Urinary bladder (tissue), 4 donors: ENCODE measurements around the gene ACADM. TPM values are rescaled to one million over a fixed set of nuclear protein-coding genes. Genes with fewer than 3 reads are reported as not detected.
"Not testable (repeated sequence)": the region's sequence is repeated elsewhere in the genome, so short reads cannot be mapped to it uniquely, and the experiment has no call there.

ENCODE experiments used
- DNase-seq: peaks from one replicate; pipeline ENCODE4 v3.0.0-alpha.2; 2015; ENCODE audit errors: extremely low spot score
- H3K27ac ChIP-seq: one replicate; pipeline ENCODE4 v1.5.1; 2013; ENCODE audit warnings: low read depth, mild to moderate bottlenecking, moderate library complexity
- H3K36me3 ChIP-seq: one replicate; pipeline ENCODE4 v1.6.1; 2013; ENCODE audit warnings: mild to moderate bottlenecking, moderate library complexity; ENCODE audit not compliant: insufficient read depth
- H3K4me1 ChIP-seq: one replicate; pipeline ENCODE4 v1.6.1; 2013; ENCODE audit warnings: mild to moderate bottlenecking, moderate library complexity; ENCODE audit not compliant: insufficient read depth
- H3K4me3 ChIP-seq: one replicate; pipeline ENCODE4 v1.5.1; 2013; ENCODE audit warnings: low read depth, low read length
- WGBS: extraction: QIAGEN DNeasy Blood & Tissue Kit; methylation state at CpG from one replicate; pipeline ENCODE4 v1.1.7; 2013; 5-methylcytosine and 5-hydroxymethylcytosine counted together
- polyA plus RNA-seq: library from polyadenylated mRNA; stranded (reverse); fragments of 200-250 nt; gene quantifications from one replicate; pipeline ENCODE4 v1.2.3, GENCODE V29; 2013
- total RNA-seq: library from RNA; depleted of rRNA; stranded (reverse); fragments of >200 nt; gene quantifications from one replicate; pipeline ENCODE4 v1.2.3, GENCODE V29; 2014
- donor health status: healthy with polysubstance abuse.
- donor health status: healthy.

Gene ACADM
- total and polyA plus RNA-seq, 2 donors, result 36.8 to 90.3 TPM

- Histone ChIP-seq H3K36me3 (peaks cover 1% of the 10 kb centered on the region), H3K27ac (no peak overlapping the region), H3K4me1 (no peaks in the 10 kb centered on the region), H3K4me3 (no peak overlapping the region)
- no peak for DNase-seq
- WGBS, result 79% methylated on average over 1 of the region's 1 CpG
Measured at GRCh38 chr1:75764057-75764655, 39.6 kb downstream of the ACADM start.

DNA sequence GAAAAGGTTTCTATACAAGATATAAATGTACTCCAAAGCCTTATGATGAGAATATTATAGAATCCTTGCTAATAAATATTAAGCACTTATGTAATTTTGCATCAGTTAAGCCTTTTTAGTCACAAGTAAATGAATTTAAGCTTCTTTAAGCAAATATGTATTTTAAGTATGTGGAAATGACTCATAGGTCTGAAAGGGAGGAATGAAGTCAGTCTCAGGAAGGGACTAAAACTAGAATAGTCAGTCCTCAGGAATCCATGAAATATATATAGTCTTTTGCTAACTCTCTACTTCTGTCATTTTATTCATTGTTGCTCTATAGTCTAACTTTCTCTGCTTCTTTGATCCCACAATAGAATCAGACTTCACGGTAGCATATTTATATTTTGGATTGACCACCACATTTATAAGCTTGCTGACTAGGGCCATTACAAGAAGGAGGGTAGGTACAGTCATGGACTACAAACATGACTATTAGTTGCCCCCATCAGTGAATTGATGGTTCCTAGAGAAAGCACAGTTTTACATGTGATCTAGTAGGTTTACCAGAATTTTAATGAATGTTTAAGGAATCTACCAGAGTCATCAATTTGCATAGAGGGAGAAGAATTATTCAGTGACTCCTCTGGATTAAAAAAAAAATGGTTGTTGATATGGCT, 41.3 kb downstream of the ACADM start:
- DNase-seq, result no peak
- H3K27ac ChIP-seq, result no peak overlapping the region
- WGBS, result 89% methylated on average over 1 of the region's 1 CpG
- H3K4me1 ChIP-seq, result no peaks in the 10 kb centered on the region
- H3K4me3 ChIP-seq, result no peak overlapping the region
- H3K36me3 ChIP-seq, result peaks cover 1% of the 10 kb centered on the region

GRCh38 chr1:75768016-75768415, 43.5 kb downstream of the ACADM start:
- Histone ChIP-seq H3K4me3 (no peak overlapping the region), H3K36me3 (peaks cover 1% of the 10 kb centered on the region), H3K27ac (no peak overlapping the region), H3K4me1 (no peaks in the 10 kb centered on the region)
- WGBS, result 91% methylated on average over 1 of the region's 1 CpG
- no peak for DNase-seq

- H3K36me3 ChIP-seq, result no peaks in the 10 kb centered on the region
- no peak overlapping the region for H3K27ac ChIP-seq
- WGBS, result 44% methylated on average over 1 of the region's 1 CpG
- no peak for DNase-seq
- H3K4me3 ChIP-seq, result no peak overlapping the region
- no peaks in the 10 kb centered on the region for H3K4me1 ChIP-seq
Measured at GRCh38 chr1:75770761-75771160, 46.3 kb downstream of the ACADM start.

- no peak overlapping the region for H3K27ac ChIP-seq
- 77% methylated on average over 3 of the region's 3 CpGs for WGBS
- no peak overlapping the region for H3K4me3 ChIP-seq
- no peak for DNase-seq
- no peaks in the 10 kb centered on the region for H3K36me3 ChIP-seq
- no peaks in the 10 kb centered on the region for H3K4me1 ChIP-seq
Measured at GRCh38 chr1:75771978-75772377, 47.5 kb downstream of the ACADM start.

- DNase-seq, H3K4me1 ChIP-seq, H3K4me3 ChIP-seq, H3K36me3 ChIP-seq, H3K27ac ChIP-seq: not testable (repeated sequence)
- WGBS, result 84% methylated on average over 4 of the region's 4 CpGs
Measured at GRCh38 chr1:75777812-75778211, 53.3 kb downstream of the ACADM start.

DNA sequence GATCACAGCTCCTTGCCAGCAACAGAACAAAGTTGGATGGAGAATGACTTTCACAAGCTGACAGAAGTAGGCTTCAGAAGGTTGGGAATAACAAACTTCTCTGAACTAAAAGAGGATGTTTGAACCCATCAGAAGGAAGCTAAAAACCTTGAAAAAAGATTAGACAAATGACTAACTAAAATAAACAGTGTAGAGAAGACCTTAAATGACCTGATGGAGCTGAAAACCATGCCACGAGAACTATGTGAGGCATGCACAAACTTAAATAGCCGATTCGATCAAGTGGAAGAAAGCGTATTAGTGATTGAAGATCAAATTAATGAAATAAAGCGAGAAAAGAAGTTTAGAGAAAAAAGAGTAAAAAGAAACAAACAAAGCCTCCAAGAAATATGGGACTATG, 54.2 kb downstream of the ACADM start:
- not testable (repeated sequence) for H3K36me3 ChIP-seq, DNase-seq, H3K4me3 ChIP-seq, H3K27ac ChIP-seq, H3K4me1 ChIP-seq
- WGBS, result 95% methylated on average over 5 of the region's 5 CpGs

DNA sequence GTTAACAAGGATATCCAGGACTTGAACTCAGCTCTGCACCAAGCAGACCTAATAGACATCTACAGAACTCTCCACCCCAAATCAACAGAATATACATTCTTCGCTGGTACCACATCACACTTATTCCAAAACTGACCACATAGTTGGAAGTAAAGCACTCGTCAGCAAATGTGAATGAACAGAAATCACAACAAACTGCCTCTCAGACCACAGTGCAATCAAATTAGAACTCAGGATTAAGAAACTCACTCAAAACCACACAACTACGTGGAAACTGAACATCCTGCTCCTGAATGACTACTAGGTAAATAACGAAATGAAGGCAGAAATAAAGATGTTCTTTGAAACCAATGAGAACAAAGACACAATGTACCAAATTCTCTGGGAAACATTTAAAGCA, 55.7 kb downstream of the ACADM start:
- not testable (repeated sequence) for H3K4me3 ChIP-seq, H3K27ac ChIP-seq, H3K36me3 ChIP-seq, DNase-seq, H3K4me1 ChIP-seq
- WGBS, result 79% methylated on average over 4 of the region's 4 CpGs

- H3K4me3 ChIP-seq, H3K4me1 ChIP-seq, H3K27ac ChIP-seq, H3K36me3 ChIP-seq, DNase-seq: not testable (repeated sequence)
- 83% methylated on average over 4 of the region's 4 CpGs for WGBS
Measured at GRCh38 chr1:75783920-75784319, 59.4 kb downstream of the ACADM start.

DNA sequence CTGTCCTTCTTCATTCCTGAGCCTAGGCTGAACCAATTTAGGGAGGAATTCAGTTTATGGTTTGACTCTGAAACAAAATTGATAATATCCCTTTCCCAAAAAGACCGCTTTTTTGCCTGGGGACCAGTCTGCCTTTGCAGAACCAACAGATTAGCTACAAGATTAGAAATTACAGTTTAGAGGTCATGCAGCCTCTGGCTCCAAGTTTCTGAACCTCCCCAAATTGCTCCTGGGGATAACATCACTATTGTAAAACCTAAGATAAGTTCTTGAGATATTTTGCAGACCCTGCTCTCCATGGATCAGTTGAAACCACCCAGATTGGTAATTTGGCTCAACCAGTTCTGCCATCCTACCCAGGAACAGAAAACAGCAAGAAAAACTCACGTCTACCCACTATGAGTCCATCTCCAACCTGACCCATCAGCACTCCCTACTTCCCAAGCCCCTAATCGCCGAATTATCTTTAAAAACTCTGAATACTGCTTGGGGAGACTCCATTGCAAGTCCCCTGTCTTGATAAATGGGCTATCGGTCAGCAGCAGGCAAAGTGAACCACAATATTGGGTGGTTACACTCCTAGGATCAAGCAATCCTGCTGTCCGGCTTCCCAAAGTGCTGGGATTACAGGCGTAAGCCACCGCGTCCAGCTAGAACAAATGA, 60.9 kb downstream of the ACADM start:
- DNase-seq, result no peak
- Histone ChIP-seq H3K36me3 (no peaks in the 10 kb centered on the region), H3K4me1 (no peaks in the 10 kb centered on the region), H3K27ac (no peak overlapping the region), H3K4me3 (peak overlapping the region; percentile 54)
- WGBS, result 11% methylated on average over 9 of the region's 9 CpGs

- no peaks in the 10 kb centered on the region for H3K36me3 ChIP-seq
- peak within 1 kb of the TSS; percentile 54 for H3K4me3 ChIP-seq
- H3K4me1 ChIP-seq, result no peaks in the 10 kb centered on the region
- WGBS, result under 1% methylated on average over 28 of the region's 28 CpGs
- peak; percentile 91 for DNase-seq
- H3K27ac ChIP-seq, result no peak within 1 kb of the TSS
Measured at GRCh38 chr1:75785983-75786853, 61.7 kb downstream of the ACADM start, which contains the start of gene RABGGTB. Gene RABGGTB (plus strand): TSS chr1:75786256. CDS start chr1:75786272, 16 bp downstream.

- H3K4me3 ChIP-seq, result peak overlapping the region; percentile 54
- H3K27ac ChIP-seq, result peak overlapping the region; percentile 57
- WGBS, result 3% methylated on average over 10 of the region's 10 CpGs
- H3K4me1 ChIP-seq, result no peaks in the 10 kb centered on the region
- H3K36me3 ChIP-seq, result no peaks in the 10 kb centered on the region
- no peak for DNase-seq
Measured at GRCh38 chr1:75786901-75787493, 62.5 kb downstream of the ACADM start.

- H3K27ac ChIP-seq, result peak overlapping the region; percentile 57
- no peaks in the 10 kb centered on the region for H3K36me3 ChIP-seq
- peak overlapping the region; percentile 54 for H3K4me3 ChIP-seq
- 16% methylated on average over 4 of the region's 4 CpGs for WGBS
- no peak for DNase-seq
- H3K4me1 ChIP-seq, result no peaks in the 10 kb centered on the region
Measured at GRCh38 chr1:75787524-75787923, 63.0 kb downstream of the ACADM start.
